OCI-LY3 (cell line): Measurements from ENCODE around the gene ACTR1A.

Experiments
- H2AFZ ChIP-seq: fragments of 200-600, 300-600 bp; shearing (Covaris generic); 2 replicates; pipeline ENCODE4 v1.6.0; 2014; ENCODE audit warnings: antibody characterized with exemption, low read depth, low read length
- H3K27ac ChIP-seq: fragments of 200-600, 300-600 bp; sonication (generic); 2 replicates; pipeline ENCODE4 v1.5.1; 2014; ENCODE audit warnings: mild to moderate bottlenecking, low read length, moderate library complexity, mixed read lengths
- H3K27me3 ChIP-seq: fragments of 200-600, 300-600 bp; sonication (generic); 2 replicates; pipeline ENCODE4 v1.6.1; 2014; ENCODE audit warnings: low read depth, low read length, mixed read lengths
- H3K36me3 ChIP-seq: fragments of 200-600, 300-600 bp; sonication (generic); replicated peaks from 2 replicates; pipeline ENCODE3; 2014; ENCODE audit warnings: low read depth, low read length, mixed read lengths
- H3K4me1 ChIP-seq: fragments of 300-600, 200-600 bp; sonication (generic); 2 replicates; pipeline ENCODE4 v1.6.1; 2014; ENCODE audit warnings: low read length, mixed read lengths
- H3K4me2 ChIP-seq: fragments of 200-600, 300-600 bp; sonication (generic); 2 replicates; pipeline ENCODE4 v1.6.1; 2014; ENCODE audit warnings: low read length, mixed read lengths
- H3K4me3 ChIP-seq: fragments of 300-600, 200-600 bp; sonication (generic); 2 replicates; pipeline ENCODE4 v1.5.1; 2014; ENCODE audit warnings: antibody characterized with exemption, mild to moderate bottlenecking, low read length, moderate library complexity
- H3K79me2 ChIP-seq: fragments of 300-600, 200-600 bp; shearing (Covaris generic); 2 replicates; pipeline ENCODE4 v1.6.1; 2014; ENCODE audit warnings: mild to moderate bottlenecking, low read length, mixed read lengths
- H3K9ac ChIP-seq: fragments of 300-600, 200-600 bp; shearing (Covaris generic); 2 replicates; pipeline ENCODE4 v1.6.0; 2014; ENCODE audit warnings: mild to moderate bottlenecking, low read length, moderate library complexity
- H3K9me3 ChIP-seq: fragments of 200-600, 300-600 bp; shearing (Covaris generic); 2 replicates; pipeline ENCODE4 v1.6.1; 2014; ENCODE audit warnings: low read length, mixed read lengths; ENCODE audit not compliant: insufficient read depth
- H4K20me1 ChIP-seq: fragments of 200-600, 300-600 bp; sonication (generic); 2 replicates; pipeline ENCODE4 v1.6.1; 2016; ENCODE audit warnings: low read length, mixed read lengths; ENCODE audit not compliant: insufficient read depth
- CTCF ChIP-seq: fragments of 200-600, 300-600 bp; sonication (generic); IDR thresholded peaks from 2 replicates; pipeline ENCODE4 v1.5.1; 2014; ENCODE audit warnings: antibody characterized with exemption, low read length, low read depth
- EZH2phosphoT487 ChIP-seq: fragments of 200-600 bp; shearing (Covaris generic); IDR thresholded peaks from 2 replicates; pipeline ENCODE4 v1.6.1; 2018; ENCODE audit warnings: antibody characterized with exemption, mixed run types, low read depth

The ACTR1A gene

GRCh38 chr10:102480396-102480795 is 22.1 kb downstream of the ACTR1A start:
- H3K27ac ChIP-seq = no peak overlapping the region
- H3K79me2 ChIP-seq = no peaks in the 10 kb centered on the region
- no peak overlapping the region for H2AFZ ChIP-seq
- no peaks in the 10 kb centered on the region for H3K9me3 ChIP-seq
- H3K36me3 ChIP-seq = peaks cover 3% of the 10 kb centered on the region
- H4K20me1 ChIP-seq = no peaks in the 10 kb centered on the region
- no peak for TF ChIP-seq CTCF
- TF ChIP-seq EZH2phosphoT487 = no peak
- no peak overlapping the region for H3K4me3 ChIP-seq
- no peaks in the 10 kb centered on the region for H3K27me3 ChIP-seq
- H3K4me2 ChIP-seq = no peak overlapping the region
- H3K4me1 ChIP-seq = no peaks in the 10 kb centered on the region
- H3K9ac ChIP-seq = no peak overlapping the region

- Histone ChIP-seq H3K4me1 (no peaks in the 10 kb centered on the region), H3K4me3 (no peak overlapping the region), H3K27ac (no peak overlapping the region), H3K9me3 (no peaks in the 10 kb centered on the region), H3K4me2 (no peak overlapping the region), H3K27me3 (no peaks in the 10 kb centered on the region), H3K79me2 (no peaks in the 10 kb centered on the region), H2AFZ (no peak overlapping the region), H3K36me3 (peaks cover 3% of the 10 kb centered on the region), H3K9ac (no peak overlapping the region), H4K20me1 (no peaks in the 10 kb centered on the region)
- TF ChIP-seq CTCF = no peak
- TF ChIP-seq EZH2phosphoT487 = no peak
These were observed 22.9 kb downstream of the ACTR1A start for GRCh38 chr10:102479651-102480050.

GRCh38 chr10:102476466-102477141 is 25.9 kb downstream of the ACTR1A start:
- Histone ChIP-seq H2AFZ (no peak overlapping the region), H3K79me2 (no peaks in the 10 kb centered on the region), H3K27ac (no peak overlapping the region), H3K4me1 (no peaks in the 10 kb centered on the region), H3K4me2 (no peak overlapping the region), H3K9me3 (no peaks in the 10 kb centered on the region), H4K20me1 (no peaks in the 10 kb centered on the region), H3K27me3 (no peaks in the 10 kb centered on the region), H3K4me3 (no peak overlapping the region), H3K9ac (no peak overlapping the region), H3K36me3 (no peaks in the 10 kb centered on the region)
- TF ChIP-seq CTCF (no peak), EZH2phosphoT487 (no peak)

GRCh38 chr10:102475451-102476040 is 27.0 kb downstream of the ACTR1A start:
- Histone ChIP-seq H3K27ac (no peak overlapping the region), H3K4me1 (no peaks in the 10 kb centered on the region), H2AFZ (no peak overlapping the region), H3K36me3 (no peaks in the 10 kb centered on the region), H3K27me3 (no peaks in the 10 kb centered on the region), H3K9ac (no peak overlapping the region), H3K4me2 (no peak overlapping the region), H3K79me2 (no peaks in the 10 kb centered on the region), H4K20me1 (no peaks in the 10 kb centered on the region), H3K4me3 (no peak overlapping the region), H3K9me3 (no peaks in the 10 kb centered on the region)
- TF ChIP-seq EZH2phosphoT487 = no peak
- TF ChIP-seq CTCF = no peak
